ENCODE results near the gene RTP3.

The RTP3 gene

DNA sequence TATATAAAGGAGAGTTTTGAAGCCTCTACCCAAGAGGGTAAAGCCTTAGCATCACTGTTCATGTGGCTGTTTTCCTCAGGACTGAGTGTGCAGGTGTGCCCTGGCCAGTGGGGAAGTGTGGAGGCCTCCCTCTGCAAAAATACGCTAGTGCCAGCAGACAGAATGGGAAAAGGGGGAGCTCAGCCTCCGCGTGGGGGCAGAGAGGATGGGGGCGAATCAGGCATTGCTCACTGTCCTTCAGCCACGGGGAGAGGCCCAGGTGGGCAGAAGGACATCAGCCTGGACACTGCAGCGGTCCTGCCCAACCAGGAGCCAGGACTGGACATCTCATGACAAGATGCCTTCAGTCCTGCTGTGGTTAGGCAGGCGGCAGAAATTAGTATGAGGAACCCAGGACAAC, 43.2 kb upstream of the RTP3 start:
- no peak overlapping the region for H3K27ac ChIP-seq
- no peak for TF ChIP-seq CTCF (IDR thresholded peaks at IDR 0.05; ENCODE audit: low read depth, low read length, missing control alignments)
- peaks cover 18% of the 10 kb centered on the region for H3K27me3 ChIP-seq (replicated peaks)
- H3K36me3 ChIP-seq (replicated peaks) = no peaks in the 10 kb centered on the region
- in situ Hi-C loops (cut with HindIII; ENCODE audit: low pct_ligation_motif_present, low sequenced_read_pairs) = no loop called here
- no peak overlapping the region for H3K4me3 ChIP-seq (ENCODE audit: low read depth, low read length)
- no peak for DNase-seq

- H3K4me3 ChIP-seq (ENCODE audit: low read depth, low read length) = no peak overlapping the region
- no peaks in the 10 kb centered on the region for H3K36me3 ChIP-seq (replicated peaks)
- in situ Hi-C loops (cut with HindIII; ENCODE audit: low pct_ligation_motif_present, low sequenced_read_pairs) = no loop called here
- no peak overlapping the region for H3K27ac ChIP-seq
- no peak for TF ChIP-seq CTCF (IDR thresholded peaks at IDR 0.05; ENCODE audit: low read depth, low read length, missing control alignments)
- peaks cover 18% of the 10 kb centered on the region for H3K27me3 ChIP-seq (replicated peaks)
- no peak for DNase-seq
These were observed 42.3 kb upstream of the RTP3 start for GRCh38 chr3:46455231-46456115.

- no peak overlapping the region for H3K27ac ChIP-seq
- H3K27me3 ChIP-seq (replicated peaks) = peaks cover 18% of the 10 kb centered on the region
- no peak for TF ChIP-seq CTCF (IDR thresholded peaks at IDR 0.05; ENCODE audit: low read depth, low read length, missing control alignments)
- H3K4me3 ChIP-seq (ENCODE audit: low read depth, low read length) = no peak overlapping the region
- in situ Hi-C loops (cut with HindIII; ENCODE audit: low pct_ligation_motif_present, low sequenced_read_pairs) = no loop called here
- DNase-seq = no peak
- H3K36me3 ChIP-seq (replicated peaks) = no peaks in the 10 kb centered on the region
These were observed 41.7 kb upstream of the RTP3 start for GRCh38 chr3:46456118-46456517.

DNA sequence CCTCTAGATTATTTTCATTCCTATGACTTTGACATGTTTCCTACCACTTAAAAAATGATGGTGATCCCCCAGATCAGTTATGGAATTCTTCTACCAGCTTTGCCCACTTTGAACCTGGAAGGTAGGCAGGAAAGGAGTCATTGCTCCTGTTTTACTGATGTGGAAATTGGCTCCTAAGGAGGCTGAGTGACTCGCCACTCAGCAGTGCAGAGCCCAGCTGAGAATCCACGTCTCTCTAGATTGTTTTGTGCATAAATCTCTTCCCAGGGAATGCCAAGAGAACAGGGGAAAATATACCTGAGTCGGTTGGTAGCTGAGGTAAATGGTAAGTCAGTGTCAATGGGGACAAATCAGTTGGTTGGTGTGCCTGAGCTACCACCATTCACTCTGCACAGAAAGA, 37.7 kb upstream of the RTP3 start:
- in situ Hi-C loops (cut with HindIII; ENCODE audit: low pct_ligation_motif_present, low sequenced_read_pairs) = no loop called here
- no peaks in the 10 kb centered on the region for H3K36me3 ChIP-seq (replicated peaks)
- peaks cover 22% of the 10 kb centered on the region for H3K27me3 ChIP-seq (replicated peaks)
- no peak overlapping the region for H3K4me3 ChIP-seq (ENCODE audit: low read depth, low read length)
- TF ChIP-seq CTCF (IDR thresholded peaks at IDR 0.05; ENCODE audit: low read depth, low read length, missing control alignments) = no peak
- no peak overlapping the region for H3K27ac ChIP-seq
- no peak for DNase-seq

- Histone ChIP-seq H3K4me3 (ENCODE audit: low read depth, low read length) (no peak overlapping the region), H3K27ac (no peak overlapping the region), H3K27me3 (replicated peaks) (peaks cover 34% of the 10 kb centered on the region), H3K36me3 (replicated peaks) (no peaks in the 10 kb centered on the region)
- in situ Hi-C loops (cut with HindIII; ENCODE audit: low pct_ligation_motif_present, low sequenced_read_pairs) = no loop called here
- peak; percentile 12 for TF ChIP-seq CTCF (IDR thresholded peaks at IDR 0.05; ENCODE audit: low read depth, low read length, missing control alignments)
- no peak for DNase-seq
These were observed 35.7 kb upstream of the RTP3 start for GRCh38 chr3:46462111-46462510.

GRCh38 chr3:46462511-46462910, 35.3 kb upstream of the RTP3 start:
- H3K36me3 ChIP-seq (replicated peaks) = no peaks in the 10 kb centered on the region
- no peak for DNase-seq
- H3K27me3 ChIP-seq (replicated peaks) = peaks cover 34% of the 10 kb centered on the region
- in situ Hi-C loops (cut with HindIII; ENCODE audit: low pct_ligation_motif_present, low sequenced_read_pairs) = no loop called here
- TF ChIP-seq CTCF (IDR thresholded peaks at IDR 0.05; ENCODE audit: low read depth, low read length, missing control alignments) = no peak
- H3K4me3 ChIP-seq (ENCODE audit: low read depth, low read length) = no peak overlapping the region
- H3K27ac ChIP-seq = no peak overlapping the region

Data from brain microvascular endothelial cell (primary cell).